GM20000 (cell line): Measurements from ENCODE around the gene KRT81.

ENCODE experiments used
- DNase-seq: peaks from one replicate; pipeline ENCODE4 v3.0.0; 2012; ENCODE audit warnings: low spot score
- CTCF ChIP-seq: IDR thresholded peaks from 2 replicates; pipeline ENCODE4 v1.5.1; 2012; ENCODE audit warnings: mild to moderate bottlenecking, control low read depth; ENCODE audit errors: extremely low read depth, missing control alignments

KRT81 gene

GRCh38 chr12:52291267-52291935, at the start of gene KRT81:
KRT81 (minus strand) TSS chr12:52291534; CDS start chr12:52291465, 69 bp downstream.
- TF ChIP-seq CTCF: no peak
- DNase-seq: no peak

GRCh38 chr12:52338241-52338960, 47.1 kb upstream of the KRT81 start:
- no peak for TF ChIP-seq CTCF
- no peak for DNase-seq

GRCh38 chr12:52337054-52337453, 45.7 kb upstream of the KRT81 start:
- DNase-seq: no peak
- no peak for TF ChIP-seq CTCF

GRCh38 chr12:52336641-52337040, 45.3 kb upstream of the KRT81 start:
- DNase-seq: no peak
- TF ChIP-seq CTCF: no peak

- no peak for DNase-seq
- no peak for TF ChIP-seq CTCF
Observed at GRCh38 chr12:52335598-52336262, 44.4 kb upstream of the KRT81 start.

- no peak for TF ChIP-seq CTCF
- DNase-seq: no peak
Observed at GRCh38 chr12:52334185-52334584, 42.9 kb upstream of the KRT81 start.

GRCh38 chr12:52333321-52333720, 42.0 kb upstream of the KRT81 start:
- TF ChIP-seq CTCF: no peak
- no peak for DNase-seq
